ENCODE measurements around the gene CHN1.

GRCh38 chr2:174965992-174966744 lies 39.0 kb downstream of the CHN1 start:
- TF ChIP-seq CTCF (IDR thresholded peaks at IDR 0.05) = no peak
- TF ChIP-seq POLR2A (IDR thresholded peaks at IDR 0.05) = no peak
